Measurements from ENCODE around the gene ZC3H7A. TPM values are rescaled to one million over a fixed set of nuclear protein-coding genes. Genes with fewer than 3 reads are reported as not detected.

ZC3H7A gene
- total RNA-seq, 1 experiment from 2014 or later = 42.0 TPM

DNA sequence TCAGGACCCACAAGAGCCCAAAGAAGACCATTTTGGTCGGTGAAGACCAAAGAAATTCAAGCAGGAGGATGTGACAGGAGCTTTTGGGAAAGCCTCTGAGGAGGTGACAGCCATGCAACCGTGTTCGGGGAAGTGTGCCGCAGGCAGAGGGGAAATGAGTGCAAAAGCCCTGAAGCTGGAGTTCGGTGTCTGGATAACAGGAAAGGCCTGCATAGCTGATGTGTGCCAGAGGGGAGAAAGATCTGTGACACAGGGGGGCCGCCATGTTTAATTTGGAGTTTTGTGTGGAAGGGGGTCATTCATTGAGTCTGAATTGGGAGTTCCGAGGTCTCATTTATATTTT is 870 bp upstream of the ZC3H7A start:
- Mint-ChIP-seq H3K4me1 (ENCODE audit: low read depth, unreplicated experiment) (peaks cover 12% of the 10 kb centered on the region), H3K27ac (ENCODE audit: unreplicated experiment) (peak overlapping the region; percentile 91), H3K9me3 (ENCODE audit: unreplicated experiment) (no peaks in the 10 kb centered on the region), H3K36me3 (ENCODE audit: insufficient read depth, unreplicated experiment) (peaks cover 35% of the 10 kb centered on the region), H3K27me3 (ENCODE audit: insufficient read depth, unreplicated experiment) (no peaks in the 10 kb centered on the region), H3K4me3 (ENCODE audit: unreplicated experiment) (peak overlapping the region; percentile 96)
- intact Hi-C loops (cut with micrococcal nuclease; ENCODE audit: unreplicated experiment) = loop anchor here (2.0 to 5.0 kb wide), 2 partner anchors 53 to 56 kb away; partner anchors contain the start of genes RSL1D1 and TXNDC11
- TF ChIP-seq, protein P1, sequence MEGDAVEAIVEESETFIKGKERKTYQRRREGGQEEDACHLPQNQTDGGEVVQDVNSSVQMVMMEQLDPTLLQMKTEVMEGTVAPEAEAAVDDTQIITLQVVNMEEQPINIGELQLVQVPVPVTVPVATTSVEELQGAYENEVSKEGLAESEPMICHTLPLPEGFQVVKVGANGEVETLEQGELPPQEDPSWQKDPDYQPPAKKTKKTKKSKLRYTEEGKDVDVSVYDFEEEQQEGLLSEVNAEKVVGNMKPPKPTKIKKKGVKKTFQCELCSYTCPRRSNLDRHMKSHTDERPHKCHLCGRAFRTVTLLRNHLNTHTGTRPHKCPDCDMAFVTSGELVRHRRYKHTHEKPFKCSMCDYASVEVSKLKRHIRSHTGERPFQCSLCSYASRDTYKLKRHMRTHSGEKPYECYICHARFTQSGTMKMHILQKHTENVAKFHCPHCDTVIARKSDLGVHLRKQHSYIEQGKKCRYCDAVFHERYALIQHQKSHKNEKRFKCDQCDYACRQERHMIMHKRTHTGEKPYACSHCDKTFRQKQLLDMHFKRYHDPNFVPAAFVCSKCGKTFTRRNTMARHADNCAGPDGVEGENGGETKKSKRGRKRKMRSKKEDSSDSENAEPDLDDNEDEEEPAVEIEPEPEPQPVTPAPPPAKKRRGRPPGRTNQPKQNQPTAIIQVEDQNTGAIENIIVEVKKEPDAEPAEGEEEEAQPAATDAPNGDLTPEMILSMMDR (IDR thresholded peaks at IDR 0.05; ENCODE audit: insufficient read depth in 1 of 2, low read depth in 1 of 2, low read length in 1 of 2, severe bottlenecking in 1 of 2, unreplicated experiment in 1 of 2) = no peak
- H3K36me3 ChIP-seq (ENCODE audit: control insufficient read depth, insufficient read depth, low read length) = peaks cover 1% of the 10 kb centered on the region; the same call in 1 of the 2 replicates
- no peaks in the 10 kb centered on the region for H3K27me3 ChIP-seq (replicated peaks; ENCODE audit: control insufficient read depth, insufficient read depth, low read length)
- peak overlapping the region; percentile 93 for H3K4me3 ChIP-seq (ENCODE audit: low read depth, low read length)
- no peaks in the 10 kb centered on the region for H3K9me3 ChIP-seq
- peaks cover 17% of the 10 kb centered on the region for H3K4me1 ChIP-seq
- DNase-seq = no peak
- ChIA-PET CTCF (interaction anchor here (0.8 to 1.4 kb wide), 4 partner anchors 11 to 161 kb away, joined by 3 to 10 read pairs (median 6); partner anchors contain the start of gene TXNDC11), POLR2A (interaction anchor here (0.8 to 2.3 kb wide), 4 partner anchors 37 to 542 kb away, joined by 3 to 34 read pairs (median 6); partner anchors contain the start of genes SOCS1 and TXNDC11)
- BruUV-seq (replicated peaks) = no TSS peak

DNA sequence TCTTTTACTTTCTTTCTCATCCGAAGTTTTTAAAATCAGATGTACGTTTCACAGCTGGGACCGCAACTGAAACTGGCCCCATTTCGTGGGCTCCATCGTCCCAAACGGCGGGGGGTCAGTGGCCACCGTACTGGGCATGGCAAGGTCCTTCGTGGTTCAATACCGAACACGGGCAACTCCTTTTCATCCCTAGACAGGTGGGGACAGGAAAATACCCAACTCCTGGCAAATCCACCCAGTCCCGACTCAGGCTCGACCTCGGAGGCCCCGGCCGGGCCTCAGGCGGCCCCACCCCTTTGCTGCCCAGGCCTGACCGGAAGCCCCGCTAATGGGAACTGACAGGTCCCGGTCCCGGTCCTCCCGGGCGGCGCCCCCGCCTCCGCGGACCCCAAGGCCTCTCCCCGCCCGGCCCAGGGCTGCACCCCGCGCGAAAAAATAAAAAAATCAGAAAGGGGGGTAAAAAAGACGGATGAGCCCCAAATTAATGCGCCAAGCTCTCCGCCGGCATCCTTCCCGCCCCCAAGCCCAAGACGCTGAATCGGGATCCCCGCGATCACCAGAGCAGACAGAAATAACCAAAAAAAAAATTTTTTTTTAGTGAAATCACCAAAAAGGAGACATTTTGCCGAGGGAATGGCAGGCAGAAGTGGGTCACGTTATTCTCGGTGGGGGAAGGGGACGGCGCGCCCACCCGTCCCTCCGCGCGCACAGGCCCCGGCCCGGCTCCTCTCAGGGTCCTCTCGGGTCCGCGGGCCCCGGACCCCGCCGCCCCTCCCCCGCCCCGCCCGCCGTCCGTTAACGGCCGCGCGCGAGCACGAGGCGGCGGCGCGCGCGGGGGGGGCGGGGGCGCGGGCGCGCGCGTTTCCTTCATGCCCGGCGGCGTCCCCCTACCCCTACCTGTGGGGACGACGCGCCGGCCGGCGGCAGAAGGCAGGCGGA is 562 bp downstream of the ZC3H7A start:
- Histone ChIP-seq H3K36me3 (ENCODE audit: control insufficient read depth, insufficient read depth, low read length) (peaks cover 1% of the 10 kb centered on the region; the same call in 1 of the 2 replicates), H3K27me3 (replicated peaks; ENCODE audit: control insufficient read depth, insufficient read depth, low read length) (no peaks in the 10 kb centered on the region), H3K4me3 (ENCODE audit: low read depth, low read length) (peak overlapping the region; percentile 93), H3K9me3 (no peaks in the 10 kb centered on the region), H3K4me1 (peaks cover 23% of the 10 kb centered on the region)
- intact Hi-C loops (cut with micrococcal nuclease; ENCODE audit: unreplicated experiment) = loop anchor here (2.0 to 5.0 kb wide), 2 partner anchors 54 kb away; partner anchors contain the start of genes RSL1D1 and TXNDC11
- Mint-ChIP-seq H3K4me1 (ENCODE audit: low read depth, unreplicated experiment) (peaks cover 20% of the 10 kb centered on the region), H3K27me3 (ENCODE audit: insufficient read depth, unreplicated experiment) (no peaks in the 10 kb centered on the region), H3K9me3 (ENCODE audit: unreplicated experiment) (no peaks in the 10 kb centered on the region), H3K36me3 (ENCODE audit: insufficient read depth, unreplicated experiment) (peaks cover 35% of the 10 kb centered on the region), H3K4me3 (ENCODE audit: unreplicated experiment) (peak overlapping the region; percentile 96), H3K27ac (ENCODE audit: unreplicated experiment) (no peak overlapping the region)
- no TSS peak for BruUV-seq (replicated peaks)
- ChIA-PET POLR2A (interaction anchor here (0.6 to 2.3 kb wide), 6 partner anchors 10 to 737 kb away, joined by 3 to 34 read pairs (median 4); partner anchors contain the start of gene TXNDC11), CTCF (interaction anchor here (0.7 to 1.4 kb wide), 3 partner anchors 92 to 160 kb away, joined by 3 to 8 read pairs (median 3); no protein-coding TSS in a partner anchor)
- TF ChIP-seq, protein P1 (IDR thresholded peaks at IDR 0.05; ENCODE audit: insufficient read depth in 1 of 2, low read depth in 1 of 2, low read length in 1 of 2, severe bottlenecking in 1 of 2, unreplicated experiment in 1 of 2) = no peak
- peak; percentile 44 to 55 for DNase-seq

DNA sequence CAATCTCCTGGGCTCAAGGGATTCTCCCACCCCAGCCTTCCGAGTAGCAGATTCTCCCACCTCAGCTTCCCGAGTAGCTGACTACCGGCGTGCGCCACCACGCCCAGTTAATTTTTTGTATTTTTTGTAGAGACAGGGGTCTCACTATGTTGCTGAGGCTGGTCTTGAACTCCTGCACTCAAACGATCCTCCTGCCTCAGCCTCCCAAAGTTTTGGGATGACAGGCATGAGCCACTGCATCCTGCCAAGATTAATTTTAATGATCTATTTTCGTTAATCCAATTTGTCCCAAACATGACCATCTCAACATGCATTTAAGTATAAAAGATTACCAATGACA is 1.2 kb downstream of the ZC3H7A start:
- TSS peak; percentile 36 for BruUV-seq (replicated peaks)
- H3K4me1 ChIP-seq = peaks cover 23% of the 10 kb centered on the region
- CTCF ChIA-PET = no interaction called here

More for the DNA sequence above, 1.2 kb downstream of the ZC3H7A start:
- peaks cover 1% of the 10 kb centered on the region; the same call in 1 of the 2 replicates for H3K36me3 ChIP-seq (ENCODE audit: control insufficient read depth, insufficient read depth, low read length)
- POLR2A ChIA-PET = interaction anchor here (2.3 kb wide), 1 partner anchor 53 kb away, joined by 34 read pairs; the partner anchor contains the start of gene TXNDC11
- Mint-ChIP-seq H3K9me3 (ENCODE audit: unreplicated experiment) (no peaks in the 10 kb centered on the region), H3K27ac (ENCODE audit: unreplicated experiment) (no peak overlapping the region), H3K4me1 (ENCODE audit: low read depth, unreplicated experiment) (peaks cover 26% of the 10 kb centered on the region), H3K4me3 (ENCODE audit: unreplicated experiment) (peak overlapping the region; percentile 96), H3K27me3 (ENCODE audit: insufficient read depth, unreplicated experiment) (no peaks in the 10 kb centered on the region), H3K36me3 (ENCODE audit: insufficient read depth, unreplicated experiment) (peaks cover 39% of the 10 kb centered on the region)
- no peak for DNase-seq
- no peaks in the 10 kb centered on the region for H3K9me3 ChIP-seq
- H3K4me3 ChIP-seq (ENCODE audit: low read depth, low read length) = peak overlapping the region; percentile 93
- intact Hi-C loops (cut with micrococcal nuclease; ENCODE audit: unreplicated experiment) = loop anchor here (2.0 to 5.0 kb wide), 2 partner anchors 54 to 55 kb away; partner anchors contain the start of genes RSL1D1 and TXNDC11
- TF ChIP-seq, protein P1 (IDR thresholded peaks at IDR 0.05; ENCODE audit: insufficient read depth in 1 of 2, low read depth in 1 of 2, low read length in 1 of 2, severe bottlenecking in 1 of 2, unreplicated experiment in 1 of 2) = no peak
- no peaks in the 10 kb centered on the region for H3K27me3 ChIP-seq (replicated peaks; ENCODE audit: control insufficient read depth, insufficient read depth, low read length)

All from Caco-2 (cell line).